ENCODE data around the gene C9orf153. TPM values are rescaled to one million over a fixed set of nuclear protein-coding genes. Genes with fewer than 3 reads are reported as not detected.

C9orf153 gene
- total and polyA plus RNA-seq, 2 of the 8 experiments (the other 6 are each of a cell fraction or from before 2014, with no cell fraction given) = not detected

GRCh38 chr9:86259557-86259956 lies at the start of gene C9orf153 (continued):
- no peak for TF ChIP-seq E2F6 (IDR thresholded peaks at IDR 0.05)
- TF ChIP-seq SP4 (IDR thresholded peaks at IDR 0.05; ENCODE audit: low read length) = no peak
- TF ChIP-seq SRF (IDR thresholded peaks at IDR 0.05; ENCODE audit: low read depth, low read length) = no peak

All from H1 (cell line).